GM19035 (cell line): ENCODE data around the gene CASP7.
"Not testable (repeated sequence)": the region's sequence is repeated elsewhere in the genome, so short reads cannot be mapped to it uniquely, and the experiment has no call there.

Experiments
- ATAC-seq: cut with Tn5 transposase; IDR thresholded peaks from one replicate; pipeline ENCODE4 v1.9.1; 2021; ENCODE audit not compliant: unreplicated experiment

CASP7 gene

GRCh38 chr10:113752553-113752952 is 72.8 kb downstream of the CASP7 start:
- no peak for ATAC-seq

- no peak for ATAC-seq
Observed at GRCh38 chr10:113753020-113753692, 73.4 kb downstream of the CASP7 start.

- no peak for ATAC-seq
Observed at GRCh38 chr10:113754125-113754524, 74.4 kb downstream of the CASP7 start.

DNA sequence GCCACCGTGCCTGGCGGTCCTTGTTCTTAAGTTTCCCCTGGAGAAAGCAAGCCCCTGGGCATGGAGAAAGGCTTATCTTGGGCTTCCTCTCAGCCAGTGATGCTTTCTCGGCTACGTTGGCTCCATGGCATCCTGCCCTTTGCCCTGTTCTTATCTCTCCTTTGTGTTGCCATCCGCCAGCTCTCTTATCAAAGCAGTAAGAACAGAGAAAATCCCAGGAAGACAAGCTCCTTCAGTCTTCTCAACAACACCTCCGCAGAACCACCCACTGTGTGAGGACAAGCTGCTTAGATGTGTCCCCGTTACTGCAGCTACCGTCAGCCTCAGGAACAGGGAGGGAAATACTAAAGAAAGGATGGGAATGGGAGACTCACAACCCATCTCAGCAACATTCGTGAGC is 75.1 kb downstream of the CASP7 start:
- no peak for ATAC-seq

GRCh38 chr10:113756940-113757543 is 77.3 kb downstream of the CASP7 start:
- no peak for ATAC-seq

GRCh38 chr10:113762083-113762482 is 82.4 kb downstream of the CASP7 start:
- no peak for ATAC-seq

DNA sequence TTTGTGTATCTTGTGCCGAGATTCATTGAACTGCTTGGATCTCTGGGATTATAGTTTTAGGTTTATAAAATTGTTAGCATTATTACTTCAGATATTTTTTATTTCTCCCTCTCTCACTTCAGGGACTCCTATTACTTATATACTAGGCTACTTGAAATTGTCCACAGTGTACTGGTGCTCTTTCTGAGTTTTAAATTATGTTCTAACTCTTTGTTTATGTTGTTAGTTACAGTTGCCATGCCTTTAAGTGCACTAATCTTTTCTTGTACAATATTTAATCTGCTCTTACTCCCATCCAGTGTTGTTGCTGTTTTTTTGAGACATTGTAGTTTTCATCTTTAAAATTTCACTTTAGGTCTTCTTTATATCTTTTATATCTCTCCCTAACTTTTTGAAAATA is 84.9 kb downstream of the CASP7 start:
- ATAC-seq: no peak

GRCh38 chr10:113765910-113766309 is 86.2 kb downstream of the CASP7 start:
- ATAC-seq: no peak

- ATAC-seq: no peak
Observed at GRCh38 chr10:113767222-113767621, 87.5 kb downstream of the CASP7 start.

GRCh38 chr10:113770346-113770745 is 90.6 kb downstream of the CASP7 start:
- no peak for ATAC-seq

DNA sequence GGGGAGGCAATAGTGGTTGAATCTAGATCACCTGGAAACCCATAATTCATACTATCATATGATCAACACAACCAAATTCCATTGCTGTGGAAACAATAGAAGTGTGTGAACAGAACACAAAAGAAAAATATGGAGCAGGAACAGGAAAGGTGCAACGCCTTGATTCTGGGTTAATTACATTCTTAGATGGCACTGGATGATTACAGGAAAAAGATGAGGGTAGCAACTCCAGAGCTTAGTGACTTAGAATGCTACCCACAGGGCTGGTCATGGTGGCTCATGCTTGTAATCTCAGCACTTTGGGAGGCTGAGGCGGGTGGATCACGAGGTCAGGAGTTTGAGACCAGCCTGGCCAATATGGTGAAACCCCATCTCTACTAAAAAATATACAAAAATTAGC is 91.4 kb downstream of the CASP7 start:
- ATAC-seq: not testable (repeated sequence)

GRCh38 chr10:113775686-113776294 is 96.1 kb downstream of the CASP7 start:
- no peak for ATAC-seq

GRCh38 chr10:113776553-113776952 is 96.8 kb downstream of the CASP7 start:
- no peak for ATAC-seq
